Measurements from ENCODE around the gene NBDY.

The NBDY gene

GRCh38 chrX:56790778-56791177 lies 61.7 kb downstream of the NBDY start:
- H3K9me3 Mint-ChIP-seq = peaks cover 57% of the 10 kb centered on the region

GRCh38 chrX:56791456-56791855 lies 62.4 kb downstream of the NBDY start:
- no peaks in the 10 kb centered on the region for H3K4me1 Mint-ChIP-seq
- no peak for DNase-seq
- TF ChIP-seq CTCF (IDR thresholded peaks at IDR 0.05) = no peak
- no peak overlapping the region for H3K27ac Mint-ChIP-seq
- H3K27me3 Mint-ChIP-seq (ENCODE audit: low read depth, poor library complexity) = peaks cover 5% of the 10 kb centered on the region
- H3K9me3 Mint-ChIP-seq = peaks cover 59% of the 10 kb centered on the region
- H3K36me3 Mint-ChIP-seq (ENCODE audit: low read depth) = peaks cover 58% of the 10 kb centered on the region
- no peak overlapping the region for H3K4me3 Mint-ChIP-seq

More at GRCh38 chrX:56790778-56791177, 61.7 kb downstream of the NBDY start:
- no peak for DNase-seq
- Mint-ChIP-seq H3K27me3 (ENCODE audit: low read depth, poor library complexity) (peaks cover 5% of the 10 kb centered on the region), H3K4me3 (no peak overlapping the region), H3K4me1 (peaks cover 2% of the 10 kb centered on the region), H3K27ac (no peak overlapping the region), H3K36me3 (ENCODE audit: low read depth) (peaks cover 58% of the 10 kb centered on the region)
- no peak for TF ChIP-seq CTCF (IDR thresholded peaks at IDR 0.05)

GRCh38 chrX:56792270-56793111 lies 63.4 kb downstream of the NBDY start:
- Mint-ChIP-seq H3K27me3 (ENCODE audit: low read depth, poor library complexity) (peaks cover 5% of the 10 kb centered on the region), H3K36me3 (ENCODE audit: low read depth) (peaks cover 51% of the 10 kb centered on the region), H3K4me1 (no peaks in the 10 kb centered on the region), H3K27ac (peak overlapping the region; percentile 78), H3K4me3 (no peak overlapping the region), H3K9me3 (peaks cover 62% of the 10 kb centered on the region)
- no peak for TF ChIP-seq CTCF (IDR thresholded peaks at IDR 0.05)
- DNase-seq = no peak

DNA sequence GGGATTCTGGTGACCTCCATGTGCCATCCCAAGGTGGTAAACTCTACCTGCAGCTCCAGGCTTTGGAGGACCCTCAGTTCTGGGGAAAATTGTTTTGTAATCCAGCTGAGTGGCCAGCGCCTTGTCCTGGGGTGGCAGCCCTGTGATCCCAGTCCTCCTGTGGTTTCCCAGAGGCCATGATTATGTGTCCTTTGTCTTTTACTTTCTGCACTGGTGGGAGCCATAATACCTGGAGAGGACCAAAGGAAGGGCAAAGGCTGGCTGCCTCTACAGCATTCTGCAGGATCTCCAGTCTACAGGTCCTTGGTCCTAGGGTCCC lies 64.0 kb downstream of the NBDY start:
- TF ChIP-seq CTCF (IDR thresholded peaks at IDR 0.05) = no peak
- no peaks in the 10 kb centered on the region for H3K4me1 Mint-ChIP-seq
- DNase-seq = no peak
- H3K27ac Mint-ChIP-seq = no peak overlapping the region
- H3K36me3 Mint-ChIP-seq (ENCODE audit: low read depth) = peaks cover 51% of the 10 kb centered on the region
- H3K4me3 Mint-ChIP-seq = no peak overlapping the region
- H3K9me3 Mint-ChIP-seq = peaks cover 62% of the 10 kb centered on the region
- peaks cover 5% of the 10 kb centered on the region for H3K27me3 Mint-ChIP-seq (ENCODE audit: low read depth, poor library complexity)

DNA sequence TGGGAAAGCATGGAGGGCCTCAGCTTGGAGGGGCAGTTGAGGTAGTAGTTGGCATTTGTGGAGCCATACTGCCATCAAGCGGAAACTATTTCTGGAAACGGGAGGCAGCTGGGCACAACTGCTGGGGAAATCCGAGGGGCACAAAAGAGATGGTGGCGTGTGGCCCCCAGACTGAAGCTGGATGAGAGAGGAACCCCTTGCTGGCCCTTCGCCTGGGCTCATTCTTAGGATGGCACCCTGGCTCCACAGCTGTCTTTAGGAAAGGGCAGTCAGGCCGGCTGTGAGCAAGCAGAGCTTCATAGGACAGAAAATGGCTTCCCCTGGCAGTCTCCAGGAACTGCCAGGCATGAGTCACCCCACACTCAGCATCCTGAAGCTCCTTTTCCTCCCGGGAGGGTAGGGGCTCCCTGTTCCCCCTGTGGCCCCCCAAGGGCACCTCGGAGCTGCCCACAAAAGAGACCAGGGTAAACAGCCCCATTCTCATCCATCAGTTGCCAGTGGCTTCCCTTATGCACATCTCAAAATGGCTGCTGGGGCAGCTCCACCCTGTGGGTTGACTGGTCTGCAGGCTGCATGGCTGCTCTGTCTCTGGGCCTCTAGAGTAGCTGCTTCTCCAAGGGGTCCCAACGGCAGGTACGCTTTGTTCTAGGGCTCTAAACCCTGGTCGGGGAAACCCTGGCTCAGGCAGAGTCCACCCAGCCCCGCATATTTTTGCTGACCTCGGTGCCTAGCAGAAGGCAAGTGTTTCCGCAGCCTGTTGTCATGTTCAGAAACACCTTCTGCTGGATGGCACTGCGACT lies 64.7 kb downstream of the NBDY start:
- no peaks in the 10 kb centered on the region for H3K4me1 Mint-ChIP-seq
- no peak overlapping the region for H3K4me3 Mint-ChIP-seq
- H3K36me3 Mint-ChIP-seq (ENCODE audit: low read depth) = peaks cover 51% of the 10 kb centered on the region
- TF ChIP-seq CTCF (IDR thresholded peaks at IDR 0.05) = no peak
- no peak for DNase-seq
- no peak overlapping the region for H3K27ac Mint-ChIP-seq
- peaks cover 5% of the 10 kb centered on the region for H3K27me3 Mint-ChIP-seq (ENCODE audit: low read depth, poor library complexity)
- H3K9me3 Mint-ChIP-seq = peaks cover 62% of the 10 kb centered on the region

Measured in nephron progenitor cell (in vitro differentiated cells).